Prostate gland (tissue), 2 donors: ENCODE results near the gene PIGR.

Experiments
- POLR2AphosphoS5 ChIP-seq: sonication (generic); formaldehyde crosslinking; IDR thresholded peaks from one replicate; pipeline ENCODE4 v1.6.1; 2017; ENCODE audit warnings: antibody characterized with exemption
- TF ChIP-seq, protein P1 (sequence below), 4 experiments: fragments of 200-600 bp in 2 of 4; fragments of 450-650 bp in 2 of 4; sonication (generic) in 2 of 4; IDR thresholded peaks; 1 replicate in 3 of 4; 2 replicates in 1 of 4; pipeline ENCODE4 v1.5.1; 2016 to 2019; ENCODE audit warnings: antibody characterized with exemption in 4 of 4, mild to moderate bottlenecking in 2 of 4, moderate library complexity in 2 of 4

DNA sequence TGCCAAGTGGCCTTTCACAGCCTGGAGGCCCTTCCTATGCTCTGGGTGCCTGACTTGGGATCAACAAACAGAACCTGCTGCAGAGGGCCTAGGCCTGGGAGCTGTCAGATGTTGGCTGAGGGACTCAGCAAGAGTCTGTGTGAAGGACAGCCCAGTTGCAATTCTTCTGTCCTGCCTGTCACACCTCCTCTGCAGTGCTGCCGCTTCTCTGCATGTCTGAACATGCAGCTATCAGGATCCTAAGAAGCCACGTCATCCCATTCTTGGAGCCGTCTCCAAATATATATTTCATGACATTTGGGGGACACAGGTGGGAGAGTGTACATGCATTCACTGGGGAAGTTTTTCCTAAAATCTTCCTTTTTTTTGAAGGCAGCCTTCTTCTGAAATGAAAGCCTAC is 15.4 kb upstream of the PIGR start:
- TF ChIP-seq, protein P1, sequence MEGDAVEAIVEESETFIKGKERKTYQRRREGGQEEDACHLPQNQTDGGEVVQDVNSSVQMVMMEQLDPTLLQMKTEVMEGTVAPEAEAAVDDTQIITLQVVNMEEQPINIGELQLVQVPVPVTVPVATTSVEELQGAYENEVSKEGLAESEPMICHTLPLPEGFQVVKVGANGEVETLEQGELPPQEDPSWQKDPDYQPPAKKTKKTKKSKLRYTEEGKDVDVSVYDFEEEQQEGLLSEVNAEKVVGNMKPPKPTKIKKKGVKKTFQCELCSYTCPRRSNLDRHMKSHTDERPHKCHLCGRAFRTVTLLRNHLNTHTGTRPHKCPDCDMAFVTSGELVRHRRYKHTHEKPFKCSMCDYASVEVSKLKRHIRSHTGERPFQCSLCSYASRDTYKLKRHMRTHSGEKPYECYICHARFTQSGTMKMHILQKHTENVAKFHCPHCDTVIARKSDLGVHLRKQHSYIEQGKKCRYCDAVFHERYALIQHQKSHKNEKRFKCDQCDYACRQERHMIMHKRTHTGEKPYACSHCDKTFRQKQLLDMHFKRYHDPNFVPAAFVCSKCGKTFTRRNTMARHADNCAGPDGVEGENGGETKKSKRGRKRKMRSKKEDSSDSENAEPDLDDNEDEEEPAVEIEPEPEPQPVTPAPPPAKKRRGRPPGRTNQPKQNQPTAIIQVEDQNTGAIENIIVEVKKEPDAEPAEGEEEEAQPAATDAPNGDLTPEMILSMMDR (IDR thresholded peaks at IDR 0.05): no peak
- no peak for TF ChIP-seq POLR2AphosphoS5
